ENCODE results near the gene PRH1. TPM values are rescaled to one million over a fixed set of nuclear protein-coding genes. Genes with fewer than 3 reads are reported as not detected.

Gene PRH1
- total and polyA plus RNA-seq, 2 of the 8 experiments (the other 6 are each of a cell fraction or from before 2014, with no cell fraction given): 4.5 to 6.5 TPM

DNA sequence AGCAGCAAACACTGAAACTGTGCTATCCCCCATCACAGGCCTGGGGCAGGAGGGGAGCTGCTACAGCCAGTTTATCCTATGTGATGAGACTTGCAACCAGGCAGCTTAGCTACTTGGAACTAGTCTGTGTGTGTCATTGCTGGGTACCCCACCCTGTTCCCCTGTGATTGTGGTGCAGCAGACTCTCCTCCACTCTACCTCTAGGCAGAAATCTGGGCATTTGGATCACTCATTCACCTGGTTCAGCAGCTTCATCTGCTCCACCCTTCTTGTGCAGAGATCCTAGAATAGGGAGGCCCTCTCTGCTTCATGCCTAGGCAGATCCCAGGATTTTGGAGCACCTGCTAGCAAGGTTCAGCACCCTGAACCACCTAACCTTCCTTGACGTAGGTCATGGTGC lies 16.5 kb upstream of the PRH1 start:
- H2BK20ac ChIP-seq (ENCODE audit: low read length): no peak overlapping the region
- H3K23ac ChIP-seq (ENCODE audit: insufficient read length): no peak overlapping the region
- H3K79me2 ChIP-seq (ENCODE audit: control insufficient read depth in 1 of 2, insufficient read depth in 2 of 2, low read length in 2 of 2): no peaks in the 10 kb centered on the region
- no peak overlapping the region for H4K91ac ChIP-seq (replicated peaks; ENCODE audit: insufficient read length, low read length)
- H3K9ac ChIP-seq (replicated peaks in 1 of 4; ENCODE audit: extremely low read depth in 1 of 4, low read depth in 3 of 4, low read length in 3 of 4): no peak overlapping the region
- 0 out of 2 replicates have a peak overlapping the region, but pooled peaks have one; percentile 17 for H2BK12ac ChIP-seq (ENCODE audit: low read depth, low read length)
- H3K4me2 ChIP-seq (ENCODE audit: insufficient read depth in 1 of 2, low read depth in 2 of 2, low read length in 2 of 2): no peak overlapping the region
- H3K4me3 ChIP-seq (ENCODE audit: extremely low read depth in 1 of 4, insufficient read depth in 2 of 4, low read depth in 3 of 4, low read length in 4 of 4): no peak overlapping the region
- no peak overlapping the region for H2AFZ ChIP-seq (ENCODE audit: low read length)
- no peak overlapping the region; the same call in 1 of the 2 replicates for H2BK5ac ChIP-seq (ENCODE audit: low read depth, low read length)
- no peak overlapping the region for H3K4ac ChIP-seq (replicated peaks; ENCODE audit: insufficient read length, low read depth, low read length)
- H4K5ac ChIP-seq (ENCODE audit: insufficient read length, low read depth, low read length): no peak overlapping the region
- no peak overlapping the region for H3K18ac ChIP-seq (ENCODE audit: extremely low read depth, low read length)
- H3K79me1 ChIP-seq (ENCODE audit: low read depth, low read length): no peaks in the 10 kb centered on the region; the same call in 1 of the 2 replicates
- H3K14ac ChIP-seq (ENCODE audit: insufficient read length): no peak overlapping the region
- no peaks in the 10 kb centered on the region for H4K20me1 ChIP-seq (replicated peaks in 1 of 2; ENCODE audit: control insufficient read depth in 1 of 2, insufficient read depth in 2 of 2, low read length in 2 of 2)
- no peaks in the 10 kb centered on the region for H3K23me2 ChIP-seq (ENCODE audit: low read depth, low read length)
- CTCF ChIA-PET (ENCODE audit: partially characterized antibody): interaction anchor here (0.6 kb wide), 1 partner anchor 24 kb away, joined by 3 read pairs; no protein-coding TSS in a partner anchor
- no peaks in the 10 kb centered on the region; a peak in 1 of 8 replicates for H3K36me3 ChIP-seq (ENCODE audit: control insufficient read depth in 2 of 4, insufficient read depth in 4 of 4, low read length in 3 of 4)
- H4K8ac ChIP-seq (ENCODE audit: extremely low read depth, insufficient read depth, low read length): no peak overlapping the region
- no peak overlapping the region for H2BK120ac ChIP-seq (replicated peaks; ENCODE audit: low read depth, low read length)
- H3K4me1 ChIP-seq (replicated peaks in 1 of 4; ENCODE audit: control insufficient read depth in 3 of 4, insufficient read depth in 4 of 4, low read length in 3 of 4): no peaks in the 10 kb centered on the region
- FAIRE-seq (no peak), DNase-seq (ENCODE audit: low read depth in 1 of 2, low spot score in 2 of 2) (no peak)
- no peak overlapping the region for H3K27ac ChIP-seq (ENCODE audit: low read depth, low read length)
- no peak overlapping the region for H2AK5ac ChIP-seq (ENCODE audit: low read depth, low read length)
- H3K27me3 ChIP-seq (replicated peaks in 1 of 4; ENCODE audit: control insufficient read depth in 3 of 4, extremely low read depth in 1 of 4, insufficient read depth in 3 of 4, low read length in 3 of 4): no peaks in the 10 kb centered on the region
- H3K56ac ChIP-seq (replicated peaks; ENCODE audit: insufficient read length, low read depth, low read length): no peak overlapping the region
- no peak overlapping the region for H2BK15ac ChIP-seq (ENCODE audit: low read length)
- POLR2A ChIA-PET (ENCODE audit: partially characterized antibody): no interaction called here
- peaks cover 0 to 4% of the 10 kb centered on the region in 2 experiments; a peak in 1 of 4 replicates for H3K9me3 ChIP-seq (ENCODE audit: insufficient read depth in 2 of 2, low read depth in 1 of 2, low read length in 1 of 2)
- 93% methylated on average over 1 of the region's 1 CpG; no CpG with 5 or more reads in 1 of the 2 experiments for WGBS, 2 experiments (ENCODE audit: extremely low coverage in 1 of 2, insufficient coverage in 1 of 2, insufficient read length in 1 of 2, insufficient replicate concordance in 2 of 2, low coverage in 1 of 2, low lambda C conversion rate in 2 of 2, missing lambda C conversion rate in 1 of 2)
- no peak for TF ChIP-seq RBBP5 (IDR thresholded peaks at IDR 0.05; ENCODE audit: borderline replicate concordance, low read depth, low read length)
- no peak for TF ChIP-seq NANOG (IDR thresholded peaks at IDR 0.05; ENCODE audit: insufficient read depth, low read depth, low read length, poor library complexity, severe bottlenecking)
- TF ChIP-seq BCL11A (IDR thresholded peaks at IDR 0.05; ENCODE audit: low read depth in 2 of 2, low read length in 2 of 2): no peak
- TF ChIP-seq, protein P1, sequence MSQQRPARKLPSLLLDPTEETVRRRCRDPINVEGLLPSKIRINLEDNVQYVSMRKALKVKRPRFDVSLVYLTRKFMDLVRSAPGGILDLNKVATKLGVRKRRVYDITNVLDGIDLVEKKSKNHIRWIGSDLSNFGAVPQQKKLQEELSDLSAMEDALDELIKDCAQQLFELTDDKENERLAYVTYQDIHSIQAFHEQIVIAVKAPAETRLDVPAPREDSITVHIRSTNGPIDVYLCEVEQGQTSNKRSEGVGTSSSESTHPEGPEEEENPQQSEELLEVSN (IDR thresholded peaks at IDR 0.05): no peak
- TF ChIP-seq BACH1 (IDR thresholded peaks at IDR 0.05; ENCODE audit: low read length): no peak
- no peak for TF ChIP-seq RAD21 (IDR thresholded peaks at IDR 0.05 in 1 of 2, conservative IDR thresholded peaks at IDR 0.05 in 1 of 2; ENCODE audit: low read depth in 2 of 2, low read length in 2 of 2)
- TF ChIP-seq SIN3A (conservative IDR thresholded peaks at IDR 0.05 in 1 of 2, IDR thresholded peaks at IDR 0.05 in 1 of 2; ENCODE audit: low read depth in 1 of 2, low read length in 2 of 2): no peak
- TF ChIP-seq TCF12 (IDR thresholded peaks at IDR 0.05; ENCODE audit: low read depth, low read length): no peak
- no peak for TF ChIP-seq RNF2 (IDR thresholded peaks at IDR 0.05; ENCODE audit: borderline replicate concordance, low read depth, low read length, missing control alignments, poor library complexity, severe bottlenecking)
- TF ChIP-seq GABPA (IDR thresholded peaks at IDR 0.05; ENCODE audit: borderline replicate concordance, insufficient read depth, low read length): no peak
- no peak for TF ChIP-seq EZH2 (IDR thresholded peaks at IDR 0.05; ENCODE audit: low read depth, low read length, severe bottlenecking)
- no peak for TF ChIP-seq SIX5 (IDR thresholded peaks at IDR 0.05; ENCODE audit: low read depth, low read length)

Measured in H1 (cell line).